ENCODE data around the gene GGT6.
"Not testable (repeated sequence)": the region's sequence is repeated elsewhere in the genome, so short reads cannot be mapped to it uniquely, and the experiment has no call there.

GGT6 gene

DNA sequence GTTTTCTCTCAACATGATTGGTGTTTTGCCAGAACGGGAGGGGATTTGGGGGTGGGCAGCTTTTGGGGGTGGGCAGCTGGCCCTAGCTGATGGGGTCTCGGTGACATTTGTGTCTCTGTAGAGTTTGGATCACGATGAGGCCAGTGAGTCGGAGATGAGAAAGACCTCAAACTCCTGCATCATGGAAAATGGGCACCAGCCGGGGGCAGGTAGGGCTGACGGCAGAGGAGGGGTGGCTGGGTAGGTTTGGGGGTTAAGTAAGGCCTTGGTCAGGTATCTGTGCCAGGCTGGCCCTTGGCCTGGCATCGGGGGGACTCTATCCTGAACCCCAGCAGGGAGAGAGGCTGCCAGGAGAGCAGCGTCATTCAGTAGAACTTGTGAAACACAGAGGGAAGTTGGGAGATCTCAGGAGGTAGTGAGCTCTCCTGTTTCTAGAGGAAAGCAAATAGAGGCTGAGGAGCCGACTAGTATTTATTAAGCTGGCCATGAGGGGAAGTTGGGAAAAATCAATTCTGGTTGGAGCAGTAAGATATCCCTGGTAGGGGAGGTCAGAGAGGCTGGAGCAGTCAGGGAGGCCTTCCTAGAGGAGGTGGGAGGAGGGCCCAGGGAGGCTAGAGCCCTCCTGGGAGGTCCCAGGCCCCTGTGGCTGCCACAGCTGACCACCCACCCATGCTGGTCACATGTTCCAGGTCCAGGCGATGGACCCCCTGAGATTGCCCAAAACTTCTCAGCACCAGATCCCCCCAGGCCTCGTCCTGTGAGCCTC is 32.0 kb upstream of the GGT6 start:
- Histone ChIP-seq H3K27me3 (ENCODE audit: insufficient read depth, poor library complexity, severe bottlenecking) (peaks cover 12% of the 10 kb centered on the region), H3K4me1 (ENCODE audit: insufficient read depth, poor library complexity, severe bottlenecking) (no peaks in the 10 kb centered on the region), H3K27ac (ENCODE audit: poor library complexity, severe bottlenecking) (no peak overlapping the region), H3K4me3 (ENCODE audit: severe bottlenecking) (no peak overlapping the region), H3K9me3 (ENCODE audit: severe bottlenecking) (no peaks in the 10 kb centered on the region), H3K36me3 (ENCODE audit: low read depth) (no peaks in the 10 kb centered on the region)
- no peak for DNase-seq (ENCODE audit: low spot score)
- ATAC-seq (ENCODE audit: low read depth) = no peak
- TF ChIP-seq, protein P1, sequence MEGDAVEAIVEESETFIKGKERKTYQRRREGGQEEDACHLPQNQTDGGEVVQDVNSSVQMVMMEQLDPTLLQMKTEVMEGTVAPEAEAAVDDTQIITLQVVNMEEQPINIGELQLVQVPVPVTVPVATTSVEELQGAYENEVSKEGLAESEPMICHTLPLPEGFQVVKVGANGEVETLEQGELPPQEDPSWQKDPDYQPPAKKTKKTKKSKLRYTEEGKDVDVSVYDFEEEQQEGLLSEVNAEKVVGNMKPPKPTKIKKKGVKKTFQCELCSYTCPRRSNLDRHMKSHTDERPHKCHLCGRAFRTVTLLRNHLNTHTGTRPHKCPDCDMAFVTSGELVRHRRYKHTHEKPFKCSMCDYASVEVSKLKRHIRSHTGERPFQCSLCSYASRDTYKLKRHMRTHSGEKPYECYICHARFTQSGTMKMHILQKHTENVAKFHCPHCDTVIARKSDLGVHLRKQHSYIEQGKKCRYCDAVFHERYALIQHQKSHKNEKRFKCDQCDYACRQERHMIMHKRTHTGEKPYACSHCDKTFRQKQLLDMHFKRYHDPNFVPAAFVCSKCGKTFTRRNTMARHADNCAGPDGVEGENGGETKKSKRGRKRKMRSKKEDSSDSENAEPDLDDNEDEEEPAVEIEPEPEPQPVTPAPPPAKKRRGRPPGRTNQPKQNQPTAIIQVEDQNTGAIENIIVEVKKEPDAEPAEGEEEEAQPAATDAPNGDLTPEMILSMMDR (IDR thresholded peaks at IDR 0.05; ENCODE audit: poor library complexity, severe bottlenecking) = no peak

DNA sequence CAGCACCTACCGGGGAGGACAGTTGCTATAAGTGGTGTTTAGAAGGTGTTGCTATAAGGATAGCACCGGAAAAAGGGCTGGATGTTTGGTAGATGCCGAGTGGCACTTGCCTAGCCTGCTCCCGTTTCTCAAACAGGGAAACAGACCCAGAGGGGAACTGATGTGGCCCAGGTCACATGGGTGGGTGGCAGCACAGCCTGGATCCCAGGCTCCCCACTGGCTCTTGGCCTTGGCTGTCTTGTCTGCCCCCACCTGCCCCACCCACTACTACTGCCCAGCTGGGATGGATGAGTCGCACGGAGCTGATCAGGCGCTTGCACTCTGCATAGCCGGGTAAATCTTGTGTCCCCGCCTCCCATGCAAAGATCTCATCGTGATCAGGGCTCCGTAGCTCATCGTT is 31.2 kb upstream of the GGT6 start:
- Histone ChIP-seq H3K4me3 (ENCODE audit: severe bottlenecking) (no peak overlapping the region), H3K27ac (ENCODE audit: poor library complexity, severe bottlenecking) (no peak overlapping the region)
- peak; percentile 32; the same call in 1 of the 3 replicates for ATAC-seq (ENCODE audit: low read depth)

DNA sequence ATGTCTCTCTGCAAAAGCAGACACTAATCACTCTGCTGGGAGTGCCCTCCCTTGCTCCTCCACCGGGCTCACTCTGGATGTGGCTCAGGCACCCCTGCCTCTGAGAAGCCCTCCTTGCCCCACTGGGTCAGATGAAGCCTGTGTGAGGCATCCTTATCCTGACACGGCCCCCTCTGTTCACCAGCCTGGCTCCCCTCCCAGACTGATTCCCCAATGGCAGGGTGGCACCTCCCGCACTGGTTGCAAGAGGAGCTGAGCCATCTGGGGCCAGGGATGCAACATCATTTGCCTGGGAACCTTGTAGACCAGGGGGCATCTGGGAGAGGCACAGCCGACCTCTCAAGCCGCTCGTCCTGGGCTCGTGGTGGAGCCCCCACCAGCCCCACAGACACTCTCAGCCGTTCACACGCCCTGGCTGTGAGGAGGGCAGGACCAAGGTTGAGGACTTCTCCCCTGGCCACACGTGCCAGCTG is 30.6 kb upstream of the GGT6 start:
- no peaks in the 10 kb centered on the region for H3K9me3 ChIP-seq (ENCODE audit: severe bottlenecking)
- no peak overlapping the region for H3K4me3 ChIP-seq (ENCODE audit: severe bottlenecking)
- H3K36me3 ChIP-seq (ENCODE audit: low read depth) = no peaks in the 10 kb centered on the region
- H3K27me3 ChIP-seq (ENCODE audit: insufficient read depth, poor library complexity, severe bottlenecking) = peaks cover 17% of the 10 kb centered on the region
- no peak overlapping the region for H3K27ac ChIP-seq (ENCODE audit: poor library complexity, severe bottlenecking)
- ATAC-seq (ENCODE audit: low read depth) = no peak
- no peak for DNase-seq (ENCODE audit: low spot score)
- TF ChIP-seq, protein P1 (IDR thresholded peaks at IDR 0.05; ENCODE audit: poor library complexity, severe bottlenecking) = no peak
- no peaks in the 10 kb centered on the region for H3K4me1 ChIP-seq (ENCODE audit: insufficient read depth, poor library complexity, severe bottlenecking)

More for the DNA sequence above, 31.2 kb upstream of the GGT6 start:
- no peak for DNase-seq (ENCODE audit: low spot score)
- no peaks in the 10 kb centered on the region for H3K36me3 ChIP-seq (ENCODE audit: low read depth)
- H3K27me3 ChIP-seq (ENCODE audit: insufficient read depth, poor library complexity, severe bottlenecking) = peaks cover 12% of the 10 kb centered on the region
- no peaks in the 10 kb centered on the region for H3K9me3 ChIP-seq (ENCODE audit: severe bottlenecking)
- no peaks in the 10 kb centered on the region for H3K4me1 ChIP-seq (ENCODE audit: insufficient read depth, poor library complexity, severe bottlenecking)
- TF ChIP-seq, protein P1 (IDR thresholded peaks at IDR 0.05; ENCODE audit: poor library complexity, severe bottlenecking) = no peak

DNA sequence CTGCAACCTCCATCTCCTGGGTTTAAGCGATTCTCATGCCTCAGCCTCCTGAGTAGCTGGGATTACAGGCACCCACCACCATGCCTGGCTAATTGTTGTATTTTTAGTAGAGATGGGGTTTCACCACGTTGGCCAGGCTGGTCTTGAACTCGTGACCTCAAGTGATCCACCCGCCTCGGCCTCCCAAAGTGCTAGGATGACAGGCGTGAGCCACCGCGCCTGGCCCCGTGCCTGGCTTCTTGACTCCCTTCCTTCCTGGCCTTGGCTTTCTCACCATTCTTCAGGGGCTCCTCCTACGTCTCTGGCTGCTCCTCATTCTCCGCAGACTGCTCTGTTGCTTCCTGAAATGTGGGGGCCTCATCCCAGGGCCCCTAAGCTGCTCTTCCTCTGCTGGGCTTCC is 29.7 kb upstream of the GGT6 start:
- peaks cover 27% of the 10 kb centered on the region for H3K27me3 ChIP-seq (ENCODE audit: insufficient read depth, poor library complexity, severe bottlenecking)
- H3K4me1 ChIP-seq (ENCODE audit: insufficient read depth, poor library complexity, severe bottlenecking); H3K36me3 ChIP-seq (ENCODE audit: low read depth); H3K27ac ChIP-seq (ENCODE audit: poor library complexity, severe bottlenecking); ATAC-seq (ENCODE audit: low read depth); DNase-seq (ENCODE audit: low spot score); H3K4me3 ChIP-seq (ENCODE audit: severe bottlenecking); H3K9me3 ChIP-seq (ENCODE audit: severe bottlenecking): not testable (repeated sequence)

DNA sequence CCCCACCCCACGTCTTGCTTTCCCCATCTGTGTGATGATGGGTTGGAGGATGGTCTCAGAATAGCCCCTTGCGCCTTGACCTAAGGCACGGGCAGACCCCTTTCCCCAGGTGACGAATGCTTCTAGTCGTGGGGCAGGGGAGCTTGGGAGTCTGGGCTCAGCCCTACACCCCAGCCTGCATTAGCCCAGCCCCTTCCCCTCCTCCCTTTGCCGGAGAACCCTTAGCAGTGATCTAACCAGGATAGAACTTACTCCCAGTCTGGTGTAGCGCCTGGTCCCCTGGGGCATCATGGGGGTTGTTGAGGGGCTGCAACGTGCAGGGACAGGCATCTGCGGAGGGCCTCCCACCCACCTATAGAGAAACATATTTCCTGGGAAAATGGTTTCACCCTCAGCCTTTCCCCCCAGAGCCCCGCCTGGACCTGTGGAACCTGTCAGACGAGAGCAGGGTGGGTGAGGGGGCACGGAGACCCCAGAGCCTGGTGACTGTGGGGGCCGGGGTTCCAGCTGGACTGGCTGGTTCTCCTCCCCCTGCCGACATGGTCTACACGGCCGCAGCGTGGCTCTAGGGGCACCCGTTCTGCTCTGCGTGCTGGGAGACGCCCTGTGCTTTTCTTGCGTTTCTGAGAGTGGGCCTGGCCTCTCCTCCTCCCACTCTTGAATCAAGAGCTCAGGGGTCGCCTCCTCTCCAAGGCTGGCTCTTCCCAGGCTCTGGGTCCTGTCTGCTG is 28.7 kb upstream of the GGT6 start:
- no peaks in the 10 kb centered on the region for H3K9me3 ChIP-seq (ENCODE audit: severe bottlenecking)
- H3K27ac ChIP-seq (ENCODE audit: poor library complexity, severe bottlenecking) = no peak overlapping the region
- H3K36me3 ChIP-seq (ENCODE audit: low read depth) = no peaks in the 10 kb centered on the region
- TF ChIP-seq, protein P1 (IDR thresholded peaks at IDR 0.05; ENCODE audit: poor library complexity, severe bottlenecking) = no peak
- peaks cover 33% of the 10 kb centered on the region for H3K27me3 ChIP-seq (ENCODE audit: insufficient read depth, poor library complexity, severe bottlenecking)
- ATAC-seq (ENCODE audit: low read depth) (no peak), DNase-seq (ENCODE audit: low spot score) (no peak)
- H3K4me3 ChIP-seq (ENCODE audit: severe bottlenecking) = no peak overlapping the region
- H3K4me1 ChIP-seq (ENCODE audit: insufficient read depth, poor library complexity, severe bottlenecking) = no peaks in the 10 kb centered on the region

All from RWPE2 (cell line).